ENCODE data around the gene AREL1.

AREL1 gene

DNA sequence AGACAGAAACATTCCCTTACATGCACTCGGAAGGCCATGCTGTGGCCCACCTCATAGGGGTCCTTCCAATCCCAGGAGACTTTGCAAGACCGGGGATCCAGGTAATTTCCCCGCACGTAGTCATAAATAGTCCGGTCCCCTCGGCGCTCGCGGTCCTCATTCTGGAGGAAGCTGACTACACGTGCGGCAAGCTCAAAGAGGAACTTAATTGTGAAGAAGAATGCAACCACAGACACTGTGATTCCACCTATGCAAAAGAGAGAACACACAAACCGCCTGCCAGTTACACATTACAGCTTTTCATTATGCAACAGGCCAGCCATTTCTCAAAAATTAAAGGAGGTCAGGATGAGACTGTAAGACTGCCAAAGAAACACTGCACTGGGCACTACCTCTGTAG lies 28.4 kb downstream of the AREL1 start:
- Histone ChIP-seq H4K20me1 (ENCODE audit: control insufficient read depth, insufficient read depth, low read depth, low read length) (no peaks in the 10 kb centered on the region), H3K27me3 (ENCODE audit: control insufficient read depth, low read length) (no peaks in the 10 kb centered on the region), H3K36me3 (ENCODE audit: control insufficient read depth, low read length) (peaks cover 59% of the 10 kb centered on the region), H3K9me3 (ENCODE audit: control insufficient read depth, insufficient read depth, low read length) (no peaks in the 10 kb centered on the region), H3K9me2 (replicated peaks; ENCODE audit: control insufficient read depth, low read length) (no peaks in the 10 kb centered on the region), H3K4me3 (ENCODE audit: low read length) (peak overlapping the region; percentile 64), H3K27ac (ENCODE audit: low read depth, low read length) (peak overlapping the region; percentile 79), H3K79me2 (ENCODE audit: control insufficient read depth, low read length) (peaks cover 4% of the 10 kb centered on the region; the same call in 1 of the 2 replicates), H3K4me2 (ENCODE audit: low read length) (peak overlapping the region; percentile 75), H3K4me1 (ENCODE audit: control insufficient read depth, low read length) (peaks cover 54% of the 10 kb centered on the region), H3F3A (ENCODE audit: control insufficient read depth, insufficient read depth) (peaks cover 20% of the 10 kb centered on the region)
- TF ChIP-seq, protein P1, sequence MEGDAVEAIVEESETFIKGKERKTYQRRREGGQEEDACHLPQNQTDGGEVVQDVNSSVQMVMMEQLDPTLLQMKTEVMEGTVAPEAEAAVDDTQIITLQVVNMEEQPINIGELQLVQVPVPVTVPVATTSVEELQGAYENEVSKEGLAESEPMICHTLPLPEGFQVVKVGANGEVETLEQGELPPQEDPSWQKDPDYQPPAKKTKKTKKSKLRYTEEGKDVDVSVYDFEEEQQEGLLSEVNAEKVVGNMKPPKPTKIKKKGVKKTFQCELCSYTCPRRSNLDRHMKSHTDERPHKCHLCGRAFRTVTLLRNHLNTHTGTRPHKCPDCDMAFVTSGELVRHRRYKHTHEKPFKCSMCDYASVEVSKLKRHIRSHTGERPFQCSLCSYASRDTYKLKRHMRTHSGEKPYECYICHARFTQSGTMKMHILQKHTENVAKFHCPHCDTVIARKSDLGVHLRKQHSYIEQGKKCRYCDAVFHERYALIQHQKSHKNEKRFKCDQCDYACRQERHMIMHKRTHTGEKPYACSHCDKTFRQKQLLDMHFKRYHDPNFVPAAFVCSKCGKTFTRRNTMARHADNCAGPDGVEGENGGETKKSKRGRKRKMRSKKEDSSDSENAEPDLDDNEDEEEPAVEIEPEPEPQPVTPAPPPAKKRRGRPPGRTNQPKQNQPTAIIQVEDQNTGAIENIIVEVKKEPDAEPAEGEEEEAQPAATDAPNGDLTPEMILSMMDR (IDR thresholded peaks at IDR 0.05; ENCODE audit: low read depth, low read length, poor library complexity, severe bottlenecking) = no peak
- TF ChIP-seq EZH2phosphoT487 (IDR thresholded peaks at IDR 0.05; ENCODE audit: borderline replicate concordance, low read length) = no peak

DNA sequence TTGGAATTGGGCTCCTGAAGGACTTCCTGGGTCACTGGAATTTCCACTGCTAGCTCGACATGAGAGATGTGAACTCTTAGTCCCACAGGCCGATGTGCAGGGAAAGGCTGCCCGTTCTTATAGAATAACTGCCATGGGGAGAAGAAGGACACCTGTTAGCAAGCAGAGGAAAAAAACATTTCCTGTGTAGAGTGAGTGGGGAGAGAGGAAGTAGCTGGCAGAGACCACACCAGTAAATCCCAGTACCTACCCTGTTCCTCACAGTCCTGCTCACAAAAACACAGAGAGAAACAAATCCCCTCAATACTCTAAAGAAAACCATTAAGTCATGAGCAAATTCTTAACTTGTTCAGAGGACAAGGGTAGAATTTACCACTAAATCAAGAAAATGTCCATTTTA lies 29.5 kb downstream of the AREL1 start:
- H3K9me3 ChIP-seq (ENCODE audit: control insufficient read depth, insufficient read depth, low read length) = no peaks in the 10 kb centered on the region
- H4K20me1 ChIP-seq (ENCODE audit: control insufficient read depth, insufficient read depth, low read depth, low read length) = no peaks in the 10 kb centered on the region
- H3F3A ChIP-seq (ENCODE audit: control insufficient read depth, insufficient read depth) = peaks cover 20% of the 10 kb centered on the region
- H3K4me3 ChIP-seq (ENCODE audit: low read length) = peak overlapping the region; percentile 64
- H3K79me2 ChIP-seq (ENCODE audit: control insufficient read depth, low read length) = peaks cover 4% of the 10 kb centered on the region; the same call in 1 of the 2 replicates
- H3K4me2 ChIP-seq (ENCODE audit: low read length) = peak overlapping the region; percentile 75
- H3K9me2 ChIP-seq (replicated peaks; ENCODE audit: control insufficient read depth, low read length) = no peaks in the 10 kb centered on the region
- H3K36me3 ChIP-seq (ENCODE audit: control insufficient read depth, low read length) = peaks cover 56% of the 10 kb centered on the region
- H3K4me1 ChIP-seq (ENCODE audit: control insufficient read depth, low read length) = peaks cover 54% of the 10 kb centered on the region
- H3K27me3 ChIP-seq (ENCODE audit: control insufficient read depth, low read length) = no peaks in the 10 kb centered on the region
- TF ChIP-seq, protein P1 (IDR thresholded peaks at IDR 0.05; ENCODE audit: low read depth, low read length, poor library complexity, severe bottlenecking) = no peak
- TF ChIP-seq EZH2phosphoT487 (IDR thresholded peaks at IDR 0.05; ENCODE audit: borderline replicate concordance, low read length) = no peak
- peak overlapping the region; percentile 79 for H3K27ac ChIP-seq (ENCODE audit: low read depth, low read length)

DNA sequence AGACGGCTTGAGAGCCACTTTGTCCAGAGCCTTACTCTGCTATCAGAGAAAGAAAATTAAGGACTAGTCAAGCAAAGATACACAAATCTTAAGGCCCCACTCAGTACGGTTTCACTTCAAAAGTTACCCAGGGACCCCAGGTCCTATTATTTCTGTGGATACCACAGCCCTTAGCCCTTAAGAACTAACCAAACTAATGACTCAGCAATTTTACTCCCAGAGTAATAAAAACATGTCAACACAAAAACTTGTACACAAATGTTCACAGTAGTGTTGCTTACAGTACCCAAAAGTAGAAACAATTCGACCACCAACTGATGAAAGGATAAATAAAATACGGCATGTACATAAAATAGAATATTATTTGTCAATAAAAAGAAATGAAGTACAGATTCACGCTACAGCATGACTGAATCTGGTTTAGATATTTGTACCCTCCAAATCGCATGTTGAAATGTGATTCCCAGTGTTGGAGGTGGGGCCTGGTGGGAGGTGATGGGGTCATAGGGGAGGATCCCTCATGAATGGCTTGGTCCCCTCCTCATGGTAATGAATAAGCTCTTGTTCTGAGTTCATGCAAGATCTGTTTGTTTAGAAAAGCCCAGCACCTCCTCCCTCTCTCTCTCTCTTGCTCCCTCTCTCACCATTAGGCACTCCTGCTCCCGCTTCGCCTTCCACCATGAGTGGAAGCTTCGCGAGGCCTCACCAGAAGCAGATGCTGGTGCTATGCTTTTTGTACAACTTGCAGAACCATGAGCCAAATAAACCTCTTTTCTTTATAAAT lies 30.5 kb downstream of the AREL1 start:
- Histone ChIP-seq H3K4me3 (ENCODE audit: low read length) (peak overlapping the region; percentile 64; the same call in 1 of the 2 replicates), H3K36me3 (ENCODE audit: control insufficient read depth, low read length) (peaks cover 57% of the 10 kb centered on the region), H3K9me3 (ENCODE audit: control insufficient read depth, insufficient read depth, low read length) (no peaks in the 10 kb centered on the region), H3K4me2 (ENCODE audit: low read length) (peak overlapping the region; percentile 75), H3K79me2 (ENCODE audit: control insufficient read depth, low read length) (peaks cover 4% of the 10 kb centered on the region; the same call in 1 of the 2 replicates), H3K27ac (ENCODE audit: low read depth, low read length) (peak overlapping the region; percentile 79), H3K9me2 (replicated peaks; ENCODE audit: control insufficient read depth, low read length) (no peaks in the 10 kb centered on the region), H4K20me1 (ENCODE audit: control insufficient read depth, insufficient read depth, low read depth, low read length) (no peaks in the 10 kb centered on the region), H3F3A (ENCODE audit: control insufficient read depth, insufficient read depth) (peaks cover 20% of the 10 kb centered on the region), H3K27me3 (ENCODE audit: control insufficient read depth, low read length) (no peaks in the 10 kb centered on the region), H3K4me1 (ENCODE audit: control insufficient read depth, low read length) (peaks cover 54% of the 10 kb centered on the region)
- TF ChIP-seq, protein P1 (IDR thresholded peaks at IDR 0.05; ENCODE audit: low read depth, low read length, poor library complexity, severe bottlenecking) = no peak
- TF ChIP-seq EZH2phosphoT487 (IDR thresholded peaks at IDR 0.05; ENCODE audit: borderline replicate concordance, low read length) = no peak
